OCI-LY1 (cell line): ENCODE measurements around the gene LIFR.

Experiments
- H2AFZ ChIP-seq: fragments of 200-600 bp; sonication (generic), shearing (Covaris generic); 2 replicates; pipeline ENCODE4 v1.6.0; 2014; ENCODE audit warnings: antibody characterized with exemption, mild to moderate bottlenecking, low read length
- H3F3A ChIP-seq: fragments of 200-600 bp; sonication (generic), shearing (Covaris generic); 2 replicates; pipeline ENCODE4 v1.6.0; 2014; ENCODE audit warnings: mild to moderate bottlenecking, antibody characterized with exemption, low read length, moderate library complexity; ENCODE audit not compliant: insufficient read depth
- H3K27ac ChIP-seq: fragments of 200-600 bp; sonication (generic); 2 replicates; pipeline ENCODE4 v1.5.1; 2014; ENCODE audit warnings: low read length, mixed run types, mild to moderate bottlenecking, low read depth; ENCODE audit not compliant: poor library complexity, severe bottlenecking
- H3K27me3 ChIP-seq: fragments of 200-600 bp; sonication (generic); 2 replicates; pipeline ENCODE4 v1.6.0; 2014; ENCODE audit warnings: antibody characterized with exemption, mild to moderate bottlenecking, low read length, moderate library complexity; ENCODE audit not compliant: insufficient read depth
- H3K36me3 ChIP-seq: fragments of 200-600 bp; sonication (generic); 2 replicates; pipeline ENCODE4 v1.6.1; 2014; ENCODE audit warnings: mild to moderate bottlenecking, antibody characterized with exemption, low read length, moderate library complexity, mixed read lengths; ENCODE audit not compliant: insufficient read depth
- H3K4me1 ChIP-seq: fragments of 200-600 bp; sonication (generic); 2 replicates; pipeline ENCODE4 v1.5.1; 2014; ENCODE audit warnings: mild to moderate bottlenecking, low read length, moderate library complexity; ENCODE audit not compliant: insufficient read depth, severe bottlenecking
- H3K4me2 ChIP-seq: fragments of 200-600 bp; sonication (generic), shearing (Covaris generic); 2 replicates; pipeline ENCODE4 v1.6.1; 2014; ENCODE audit warnings: low read length
- H3K4me3 ChIP-seq: fragments of 200-600 bp; sonication (generic); 2 replicates; pipeline ENCODE4 v1.5.1; 2014; ENCODE audit warnings: low read length, low read depth, mild to moderate bottlenecking, mixed read lengths; ENCODE audit not compliant: poor library complexity, severe bottlenecking
- H3K79me2 ChIP-seq: fragments of 200-600 bp; shearing (Covaris generic); 2 replicates; pipeline ENCODE4 v1.6.1; 2016; ENCODE audit warnings: mixed run types, low read length, mixed read lengths; ENCODE audit not compliant: insufficient read depth
- H3K9ac ChIP-seq: fragments of 200-600 bp; sonication (generic), shearing (Covaris generic); 2 replicates; pipeline ENCODE4 v1.6.1; 2014; ENCODE audit warnings: mild to moderate bottlenecking, low read length, mixed read lengths
- H3K9me2 ChIP-seq: fragments of 200-600 bp; sonication (generic), shearing (Covaris generic); 2 replicates; pipeline ENCODE4 v1.6.1; 2014; ENCODE audit warnings: low read depth, mild to moderate bottlenecking, low read length, mixed read lengths
- H3K9me3 ChIP-seq: fragments of 200-600 bp; shearing (Covaris generic); 2 replicates; pipeline ENCODE4 v1.6.1; 2014; ENCODE audit warnings: low read length, mixed read lengths
- H4K20me1 ChIP-seq: fragments of 200-600 bp; sonication (generic), shearing (Covaris generic); 2 replicates; pipeline ENCODE4 v1.6.0; 2016; ENCODE audit warnings: mild to moderate bottlenecking, low read length; ENCODE audit not compliant: insufficient read depth
- CTCF ChIP-seq: fragments of 200-600 bp; sonication (generic), shearing (Covaris generic); IDR thresholded peaks from 2 replicates; pipeline ENCODE4 v1.5.1; 2017; ENCODE audit warnings: mild to moderate bottlenecking, antibody characterized with exemption, low read length, moderate library complexity, mixed read lengths
- EZH2 ChIP-seq: fragments of 200-600 bp; sonication (generic), shearing (Covaris generic); IDR thresholded peaks from 2 replicates; pipeline ENCODE4 v1.8.0; 2017; ENCODE audit warnings: borderline replicate concordance, mixed run types, mild to moderate bottlenecking, antibody characterized with exemption, low read length, moderate library complexity, mixed read lengths

LIFR gene

GRCh38 chr5:38556599-38557307, at the start of gene LIFR:
Gene LIFR (minus strand): TSS chr5:38556646. CDS start chr5:38530647, 25,999 bp downstream.
- Histone ChIP-seq H3K9me3 (no peaks in the 10 kb centered on the region), H3K9me2 (no peaks in the 10 kb centered on the region), H3K9ac (no peak within 1 kb of the TSS), H3K4me3 (no peak within 1 kb of the TSS), H3K79me2 (no peaks in the 10 kb centered on the region), H3K36me3 (no peaks in the 10 kb centered on the region), H4K20me1 (no peaks in the 10 kb centered on the region), H2AFZ (no peak within 1 kb of the TSS), H3F3A (no peaks in the 10 kb centered on the region), H3K27ac (no peak within 1 kb of the TSS), H3K4me2 (no peak within 1 kb of the TSS), H3K4me1 (no peaks in the 10 kb centered on the region), H3K27me3 (no peaks in the 10 kb centered on the region)
- TF ChIP-seq EZH2: no peak
- no peak for TF ChIP-seq CTCF

- no peaks in the 10 kb centered on the region for H4K20me1 ChIP-seq
- no peaks in the 10 kb centered on the region for H3K27me3 ChIP-seq
- no peaks in the 10 kb centered on the region for H3K4me1 ChIP-seq
Observed at GRCh38 chr5:38605610-38606009, 49.2 kb upstream of the LIFR start.

GRCh38 chr5:38603691-38604090, 47.2 kb upstream of the LIFR start:
- Histone ChIP-seq H3K4me1 (no peaks in the 10 kb centered on the region), H2AFZ (no peak overlapping the region)

More at GRCh38 chr5:38605610-38606009, 49.2 kb upstream of the LIFR start:
- no peak overlapping the region for H2AFZ ChIP-seq
- no peak overlapping the region for H3K4me3 ChIP-seq
- TF ChIP-seq CTCF (no peak), EZH2 (no peak)
- H3F3A ChIP-seq: no peaks in the 10 kb centered on the region
- no peaks in the 10 kb centered on the region for H3K9me3 ChIP-seq
- no peak overlapping the region for H3K27ac ChIP-seq
- H3K9me2 ChIP-seq: no peaks in the 10 kb centered on the region
- no peaks in the 10 kb centered on the region for H3K79me2 ChIP-seq
- H3K4me2 ChIP-seq: no peak overlapping the region
- no peaks in the 10 kb centered on the region for H3K36me3 ChIP-seq
- H3K9ac ChIP-seq: no peak overlapping the region

More at GRCh38 chr5:38603691-38604090, 47.2 kb upstream of the LIFR start:
- Histone ChIP-seq H3F3A (no peaks in the 10 kb centered on the region), H3K27me3 (no peaks in the 10 kb centered on the region), H3K9me2 (no peaks in the 10 kb centered on the region), H3K27ac (no peak overlapping the region), H3K9me3 (no peaks in the 10 kb centered on the region), H3K4me3 (no peak overlapping the region), H4K20me1 (no peaks in the 10 kb centered on the region), H3K79me2 (no peaks in the 10 kb centered on the region), H3K9ac (no peak overlapping the region), H3K36me3 (no peaks in the 10 kb centered on the region), H3K4me2 (no peak overlapping the region)
- TF ChIP-seq CTCF: no peak
- no peak for TF ChIP-seq EZH2
